NCI-H2107 treated with DMSO at 0.1 percent for 48 hours (cell line): ENCODE measurements around the gene MIA.
"Not testable (repeated sequence)": the region's sequence is repeated elsewhere in the genome, so short reads cannot be mapped to it uniquely, and the experiment has no call there.

Experiments used
- DNase-seq: peaks from one replicate; lab custom pipeline; 2025; ENCODE audit not compliant: unreplicated experiment; lab: John Stamatoyannopoulos, UW

MIA gene

GRCh38 chr19:40750058-40750873, 25.1 kb upstream of the MIA start, which contains the start of gene ACTMAP:
TSS of gene ACTMAP (minus strand) at chr19:40750477. CDS start at chr19:40749803, 674 bp downstream.
- peak; percentile 99 for DNase-seq

GRCh38 chr19:40750874-40751537, 24.3 kb upstream of the MIA start, which contains the start of gene SNRPA:
TSS of gene SNRPA (plus strand) at chr19:40751203. CDS start at chr19:40751409, 206 bp downstream.
- peak; percentile 96 for DNase-seq

GRCh38 chr19:40752257-40752781, 23.0 kb upstream of the MIA start:
- DNase-seq: no peak

GRCh38 chr19:40754611-40755247, 20.6 kb upstream of the MIA start:
- no peak for DNase-seq

- no peak for DNase-seq
Measured at GRCh38 chr19:40755248-40755624, 20.1 kb upstream of the MIA start.

- no peak for DNase-seq
Measured at GRCh38 chr19:40755791-40756190, 19.5 kb upstream of the MIA start.

- DNase-seq: no peak
Measured at GRCh38 chr19:40756502-40757110, 18.7 kb upstream of the MIA start.

- no peak for DNase-seq
Measured at GRCh38 chr19:40758491-40758890, 16.8 kb upstream of the MIA start.

GRCh38 chr19:40759352-40759751, 16.0 kb upstream of the MIA start:
- DNase-seq: no peak

- no peak for DNase-seq
Measured at GRCh38 chr19:40762754-40763470, 12.4 kb upstream of the MIA start.

GRCh38 chr19:40763526-40763925, 11.8 kb upstream of the MIA start:
- no peak for DNase-seq

GRCh38 chr19:40763963-40764362, 11.4 kb upstream of the MIA start:
- no peak for DNase-seq

- not testable (repeated sequence) for DNase-seq
Measured at GRCh38 chr19:40766385-40766784, 8.9 kb upstream of the MIA start.

- no peak for DNase-seq
Measured at GRCh38 chr19:40768869-40769268, 6.5 kb upstream of the MIA start.

- DNase-seq: not testable (repeated sequence)
Measured at GRCh38 chr19:40771101-40771862, 4.0 kb upstream of the MIA start.

- DNase-seq: no peak
Measured at GRCh38 chr19:40775632-40776022, 306 bp downstream of the MIA start.

- DNase-seq: no peak
Measured at GRCh38 chr19:40776364-40776763, 1.0 kb downstream of the MIA start.

GRCh38 chr19:40776932-40777644, 1.8 kb downstream of the MIA start:
- DNase-seq: peak; percentile 82

- DNase-seq: no peak
Measured at GRCh38 chr19:40777645-40777936, 2.3 kb downstream of the MIA start.
